PC-3 (cell line): Measurements from ENCODE around the gene TMEM52. TPM values are rescaled to one million over a fixed set of nuclear protein-coding genes. Genes with fewer than 3 reads are reported as not detected.

Experiments
- ATAC-seq: fragments of 200-7000 bp; cut with Tn5 transposase; 2 replicates; pipeline ENCODE4 v1.9.1; 2020; ENCODE audit warnings: mild to moderate bottlenecking, moderate library complexity
- BruUV-seq: library from RNA; stranded (reverse); fragments of 400-500 nt; replicated peaks from 2 replicates; lab custom pipeline; 2021; lab: Mats Ljungman, UMichigan
- CTCF ChIA-PET: fragments of 300-600 bp; sonication (Branson Sonifier 250); formaldehyde crosslinking; loops from one replicate; lab custom pipeline; 2022; ENCODE audit warnings: antibody characterized with exemption; lab: Charles Lee
- POLR2A ChIA-PET: fragments of 300-600 bp; sonication (Branson Sonifier 250); formaldehyde crosslinking; loops from one replicate; lab custom pipeline; 2022; ENCODE audit warnings: antibody characterized with exemption; ENCODE audit not compliant: unreplicated experiment; lab: Charles Lee
- DNase-seq: peaks from one replicate; pipeline ENCODE4 v3.0.0-alpha.2; 2015
- H2AFZ ChIP-seq: fragments of 300-600 bp; sonication (generic); 2 replicates; pipeline ENCODE4 v1.6.0; 2016; ENCODE audit warnings: antibody characterized with exemption, low read length
- H3F3A ChIP-seq: fragments of 300-600 bp; sonication (generic); one replicate; pipeline ENCODE4 v1.6.0; 2017; ENCODE audit warnings: antibody characterized with exemption, low read length, control low read depth, mild to moderate bottlenecking; ENCODE audit not compliant: unreplicated experiment
- H3K27ac ChIP-seq: fragments of 300-600 bp; sonication (generic); 2 replicates; pipeline ENCODE4 v1.5.1; 2016; ENCODE audit warnings: mild to moderate bottlenecking, low read length
- H3K27me3 ChIP-seq: fragments of 300-600 bp; sonication (generic); 2 replicates; pipeline ENCODE4 v1.6.1; 2016; ENCODE audit warnings: low read length, mixed read lengths
- H3K36me3 ChIP-seq: fragments of 300-600 bp; sonication (generic); 2 replicates; pipeline ENCODE4 v1.6.1; 2016; ENCODE audit warnings: low read depth, mixed run types, low read length, mixed read lengths
- H3K4me1 ChIP-seq: fragments of 300-600 bp; sonication (generic); 2 replicates; pipeline ENCODE4 v1.5.1; 2016; ENCODE audit warnings: low read length; ENCODE audit not compliant: insufficient read depth
- H3K4me2 ChIP-seq: fragments of 300-600 bp; sonication (generic); 2 replicates; pipeline ENCODE4 v1.6.0; 2016; ENCODE audit warnings: low read length
- H3K4me3 ChIP-seq: fragments of 300-600 bp; sonication (generic); 2 replicates; pipeline ENCODE4 v1.5.1; 2016; ENCODE audit warnings: mild to moderate bottlenecking, low read length, mixed read lengths
- H3K79me2 ChIP-seq: fragments of 300-600 bp; sonication (generic); 2 replicates; pipeline ENCODE4 v1.6.1; 2017; ENCODE audit warnings: low read length, mixed read lengths
- H3K9ac ChIP-seq: fragments of 300-600 bp; sonication (generic); 2 replicates; pipeline ENCODE4 v1.6.0; 2016; ENCODE audit warnings: mild to moderate bottlenecking, low read length
- H3K9me2 ChIP-seq: fragments of 300-600 bp; sonication (generic); replicated peaks from 2 replicates; pipeline ENCODE4 v1.6.1; 2016; ENCODE audit warnings: mixed run types, low read length, mixed read lengths
- H3K9me3 ChIP-seq: fragments of 300-600 bp; sonication (generic); 2 replicates; pipeline ENCODE4 v1.6.1; 2016; ENCODE audit warnings: low read length, mixed read lengths
- H4K20me1 ChIP-seq: fragments of 300-600 bp; sonication (generic); 2 replicates; pipeline ENCODE4 v1.6.1; 2016; ENCODE audit warnings: low read length, mixed read lengths
- EZH2 ChIP-seq: fragments of 300-600 bp; sonication (generic); IDR thresholded peaks from one replicate; pipeline ENCODE4 v1.6.1; 2017; ENCODE audit warnings: antibody characterized with exemption, mild to moderate bottlenecking, low read length; ENCODE audit not compliant: unreplicated experiment
- EZH2phosphoT487 ChIP-seq: fragments of 300-600 bp; sonication (generic); IDR thresholded peaks from 2 replicates; pipeline ENCODE4 v1.6.1; 2018; ENCODE audit warnings: mild to moderate bottlenecking, antibody characterized with exemption, low read length, borderline replicate concordance
- intact Hi-C: fragments of 100-400 bp; cut with micrococcal nuclease; formaldehyde crosslinking; loops from 2 replicates; pipeline ENCODE4 v1.9.0; 2023
- total RNA-seq: library from RNA; depleted of rRNA; stranded (reverse); fragments of >200 nt; gene quantifications from 2 replicates; pipeline ENCODE4 v1.2.3, GENCODE V29; 2014
- TF ChIP-seq, protein P1 (sequence below): fragments of 300-600 bp; sonication (generic); conservative IDR thresholded peaks from 2 replicates; pipeline ENCODE4 v1.5.1; 2017; ENCODE audit warnings: antibody characterized with exemption, low read depth, mild to moderate bottlenecking, low read length

Gene TMEM52
- total RNA-seq, 1 experiment from 2014 or later: 22.6 TPM

DNA sequence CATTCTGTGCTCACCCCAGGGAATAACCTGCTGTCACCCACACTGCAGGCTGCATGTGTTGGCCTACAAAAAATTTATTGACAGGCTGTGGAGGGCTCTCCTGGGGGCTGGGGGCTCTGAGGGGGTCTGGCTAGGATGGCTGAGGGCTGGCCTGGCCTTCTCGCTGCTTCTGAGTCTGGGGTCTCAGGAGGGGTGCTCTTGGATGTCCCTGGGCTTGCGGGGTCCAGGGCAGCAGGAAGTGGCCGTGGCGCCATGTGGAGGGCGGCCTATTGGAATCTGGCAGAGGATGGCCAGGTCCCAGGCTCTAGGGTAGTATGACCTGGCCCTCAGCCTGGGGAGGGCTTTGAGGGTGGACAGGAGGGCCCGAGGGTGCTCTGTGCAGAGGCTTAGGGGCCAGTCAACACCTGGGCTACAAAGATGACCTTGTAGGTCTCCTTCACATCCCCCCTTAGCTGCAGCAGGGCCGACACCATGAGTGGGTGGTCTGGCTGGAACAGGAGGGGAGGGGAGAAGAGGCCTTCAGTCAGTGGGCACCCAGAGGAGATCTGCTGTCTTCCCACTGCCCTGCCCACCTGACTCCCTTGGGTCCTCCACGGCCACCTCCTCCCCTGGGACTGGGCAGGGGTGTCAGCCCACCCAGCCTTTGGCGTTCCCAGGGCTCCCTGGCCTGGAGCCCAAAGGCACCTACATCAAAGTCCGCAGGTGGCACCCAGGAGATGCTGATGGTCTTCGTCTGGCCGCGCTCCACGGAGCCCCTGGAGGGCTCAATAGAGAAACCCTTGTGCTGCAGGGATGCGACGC, 3.0 kb upstream of the TMEM52 start:
- Histone ChIP-seq H3K9ac (no peak overlapping the region), H4K20me1 (no peaks in the 10 kb centered on the region), H3F3A (no peaks in the 10 kb centered on the region), H3K36me3 (no peaks in the 10 kb centered on the region), H3K4me1 (peaks cover 15% of the 10 kb centered on the region), H3K4me3 (no peak overlapping the region), H2AFZ (no peak overlapping the region), H3K27ac (no peak overlapping the region), H3K9me2 (no peaks in the 10 kb centered on the region), H3K27me3 (no peaks in the 10 kb centered on the region), H3K9me3 (no peaks in the 10 kb centered on the region), H3K79me2 (no peaks in the 10 kb centered on the region), H3K4me2 (no peak overlapping the region)
- intact Hi-C loops: no loop called here
- BruUV-seq: no TSS peak
- CTCF ChIA-PET: no interaction called here
- DNase-seq (no peak), ATAC-seq (no peak)
- POLR2A ChIA-PET: no interaction called here
- no peak for TF ChIP-seq EZH2
- TF ChIP-seq, protein P1, sequence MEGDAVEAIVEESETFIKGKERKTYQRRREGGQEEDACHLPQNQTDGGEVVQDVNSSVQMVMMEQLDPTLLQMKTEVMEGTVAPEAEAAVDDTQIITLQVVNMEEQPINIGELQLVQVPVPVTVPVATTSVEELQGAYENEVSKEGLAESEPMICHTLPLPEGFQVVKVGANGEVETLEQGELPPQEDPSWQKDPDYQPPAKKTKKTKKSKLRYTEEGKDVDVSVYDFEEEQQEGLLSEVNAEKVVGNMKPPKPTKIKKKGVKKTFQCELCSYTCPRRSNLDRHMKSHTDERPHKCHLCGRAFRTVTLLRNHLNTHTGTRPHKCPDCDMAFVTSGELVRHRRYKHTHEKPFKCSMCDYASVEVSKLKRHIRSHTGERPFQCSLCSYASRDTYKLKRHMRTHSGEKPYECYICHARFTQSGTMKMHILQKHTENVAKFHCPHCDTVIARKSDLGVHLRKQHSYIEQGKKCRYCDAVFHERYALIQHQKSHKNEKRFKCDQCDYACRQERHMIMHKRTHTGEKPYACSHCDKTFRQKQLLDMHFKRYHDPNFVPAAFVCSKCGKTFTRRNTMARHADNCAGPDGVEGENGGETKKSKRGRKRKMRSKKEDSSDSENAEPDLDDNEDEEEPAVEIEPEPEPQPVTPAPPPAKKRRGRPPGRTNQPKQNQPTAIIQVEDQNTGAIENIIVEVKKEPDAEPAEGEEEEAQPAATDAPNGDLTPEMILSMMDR: no peak
- TF ChIP-seq EZH2phosphoT487: no peak

DNA sequence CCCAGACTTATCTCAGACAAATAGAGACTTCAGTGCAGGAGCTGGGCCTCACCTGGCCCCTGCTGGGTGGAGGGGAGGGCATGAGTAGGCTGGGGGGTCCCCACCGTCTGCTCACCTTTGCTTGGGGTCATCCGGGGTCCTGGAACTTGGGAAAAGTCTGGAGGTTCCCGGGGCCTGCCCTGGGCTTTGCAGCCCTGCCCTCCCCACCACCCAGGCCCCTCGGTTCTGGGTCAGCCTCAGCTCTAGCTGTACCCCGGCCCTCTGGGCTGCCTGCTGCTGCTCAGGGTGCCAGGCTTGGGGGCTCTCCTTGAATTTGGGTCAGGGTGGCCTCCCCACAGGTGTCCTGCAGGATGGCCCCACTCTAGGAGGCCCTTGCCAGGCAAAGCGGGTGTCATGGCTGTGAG, 2.4 kb upstream of the TMEM52 start:
- TF ChIP-seq EZH2 (no peak), EZH2phosphoT487 (no peak)
- TF ChIP-seq, protein P1: no peak
- no peaks in the 10 kb centered on the region for H3K27me3 ChIP-seq
- H4K20me1 ChIP-seq: no peaks in the 10 kb centered on the region
- ATAC-seq: no peak
- DNase-seq: no peak
- no peaks in the 10 kb centered on the region for H3K9me2 ChIP-seq
- no peak overlapping the region for H3K27ac ChIP-seq
- no peak overlapping the region for H3K9ac ChIP-seq
- no peaks in the 10 kb centered on the region for H3K9me3 ChIP-seq
- intact Hi-C loops: no loop called here
- no TSS peak for BruUV-seq
- no peaks in the 10 kb centered on the region for H3F3A ChIP-seq
- no peak overlapping the region for H3K4me2 ChIP-seq
- H3K4me1 ChIP-seq: peaks cover 15% of the 10 kb centered on the region
- ChIA-PET CTCF (no interaction called here), POLR2A (no interaction called here)
- H3K36me3 ChIP-seq: no peaks in the 10 kb centered on the region
- H3K4me3 ChIP-seq: no peak overlapping the region
- no peaks in the 10 kb centered on the region for H3K79me2 ChIP-seq
- H2AFZ ChIP-seq: no peak overlapping the region
